Trophoblast cell (in vitro differentiated cells and primary cell): ENCODE data around the gene ODAD2.

Experiments used
- DNase-seq, 2 donors: peaks; one replicate each; pipeline ENCODE4 v3.0.0-alpha.2; 2016
- H2AFZ ChIP-seq: 2 replicates; pipeline ENCODE4 v1.6.1; 2013; ENCODE audit warnings: low read length, moderate library complexity, mild to moderate bottlenecking; ENCODE audit not compliant: insufficient read depth, poor library complexity
- H2AK5ac ChIP-seq: 2 replicates; pipeline ENCODE4 v1.6.1; 2013; ENCODE audit warnings: mild to moderate bottlenecking, low read length
- H2BK120ac ChIP-seq: 2 replicates; pipeline ENCODE4 v1.6.1; 2013; ENCODE audit warnings: low read length, mild to moderate bottlenecking, moderate library complexity; ENCODE audit not compliant: insufficient read depth, poor library complexity
- H2BK12ac ChIP-seq: 2 replicates; pipeline ENCODE4 v1.6.1; 2013; ENCODE audit warnings: mild to moderate bottlenecking, low read length, moderate library complexity
- H2BK5ac ChIP-seq: 2 replicates; pipeline ENCODE4 v1.6.1; 2013; ENCODE audit warnings: low read length, low read depth, moderate library complexity, mild to moderate bottlenecking; ENCODE audit not compliant: poor library complexity
- H3K14ac ChIP-seq: 2 replicates; pipeline ENCODE4 v1.6.1; 2013; ENCODE audit warnings: mild to moderate bottlenecking, low read length
- H3K18ac ChIP-seq: 2 replicates; pipeline ENCODE4 v1.6.1; 2013; ENCODE audit warnings: mild to moderate bottlenecking, low read length
- H3K23ac ChIP-seq: 2 replicates; pipeline ENCODE4 v1.6.1; 2013; ENCODE audit warnings: low read length
- H3K27ac ChIP-seq: 2 replicates; pipeline ENCODE4 v1.5.1; 2013; ENCODE audit warnings: low read depth, mild to moderate bottlenecking, inconsistent platforms, low read length, moderate library complexity
- H3K27me3 ChIP-seq: 2 replicates; pipeline ENCODE4 v1.6.1; 2013; ENCODE audit warnings: inconsistent platforms, mild to moderate bottlenecking, low read length, moderate library complexity; ENCODE audit not compliant: insufficient read depth
- H3K36me3 ChIP-seq, 2 experiments: 1 replicate in 1 of 2; 2 replicates in 1 of 2; pipeline ENCODE4 v1.6.1; 2013; ENCODE audit warnings: low read length in 2 of 2, mild to moderate bottlenecking in 2 of 2, moderate library complexity in 1 of 2; ENCODE audit not compliant: insufficient read depth in 2 of 2, control insufficient read depth in 1 of 2
- H3K4ac ChIP-seq: 2 replicates; pipeline ENCODE4 v1.6.1; 2013; ENCODE audit warnings: low read depth, mild to moderate bottlenecking, low read length, moderate library complexity
- H3K4me1 ChIP-seq, 2 experiments: 1 replicate in 1 of 2; 2 replicates in 1 of 2; pipeline ENCODE4 v1.6.1; 2013; ENCODE audit warnings: low read length in 2 of 2, mild to moderate bottlenecking in 2 of 2, moderate library complexity in 1 of 2; ENCODE audit not compliant: insufficient read depth in 2 of 2, control insufficient read depth in 1 of 2
- H3K4me2 ChIP-seq: 2 replicates; pipeline ENCODE4 v1.6.1; 2013; ENCODE audit warnings: inconsistent platforms, mild to moderate bottlenecking, low read length, moderate library complexity
- H3K4me3 ChIP-seq: 2 replicates; pipeline ENCODE4 v1.5.1; 2013; ENCODE audit warnings: mild to moderate bottlenecking, low read depth, low read length, inconsistent platforms
- H3K79me1 ChIP-seq: one replicate; pipeline ENCODE4 v1.6.1; 2013; ENCODE audit warnings: low read length
- H3K79me2 ChIP-seq: 2 replicates; pipeline ENCODE4 v1.6.1; 2013; ENCODE audit warnings: low read length, mild to moderate bottlenecking; ENCODE audit not compliant: control insufficient read depth, insufficient read depth, poor library complexity
- H3K9ac ChIP-seq: 2 replicates; pipeline ENCODE4 v1.6.1; 2013; ENCODE audit warnings: mild to moderate bottlenecking, low read length
- H3K9me3 ChIP-seq: 2 replicates; pipeline ENCODE4 v1.6.1; 2013; ENCODE audit warnings: low read depth, mild to moderate bottlenecking, control low read depth, inconsistent platforms, low read length; ENCODE audit not compliant: insufficient read depth
- H4K12ac ChIP-seq: 2 replicates; pipeline ENCODE4 v1.6.1; 2013; ENCODE audit warnings: low read depth, mild to moderate bottlenecking, low read length, moderate library complexity
- H4K8ac ChIP-seq: 2 replicates; pipeline ENCODE4 v1.6.1; 2013; ENCODE audit warnings: low read depth, mild to moderate bottlenecking, low read length, moderate library complexity
- H4K91ac ChIP-seq: one replicate; pipeline ENCODE4 v1.6.1; 2013; ENCODE audit warnings: low read depth, mild to moderate bottlenecking, low read length, moderate library complexity
- WGBS: extraction: QIAGEN DNeasy Blood & Tissue Kit; methylation state at CpG from one replicate; pipeline ENCODE4 v1.1.7; 2013; ENCODE audit warnings: missing lambda C conversion rate; ENCODE audit not compliant: insufficient read length, insufficient coverage; ENCODE audit errors: extremely low coverage; 5-methylcytosine and 5-hydroxymethylcytosine counted together

The ODAD2 gene

DNA sequence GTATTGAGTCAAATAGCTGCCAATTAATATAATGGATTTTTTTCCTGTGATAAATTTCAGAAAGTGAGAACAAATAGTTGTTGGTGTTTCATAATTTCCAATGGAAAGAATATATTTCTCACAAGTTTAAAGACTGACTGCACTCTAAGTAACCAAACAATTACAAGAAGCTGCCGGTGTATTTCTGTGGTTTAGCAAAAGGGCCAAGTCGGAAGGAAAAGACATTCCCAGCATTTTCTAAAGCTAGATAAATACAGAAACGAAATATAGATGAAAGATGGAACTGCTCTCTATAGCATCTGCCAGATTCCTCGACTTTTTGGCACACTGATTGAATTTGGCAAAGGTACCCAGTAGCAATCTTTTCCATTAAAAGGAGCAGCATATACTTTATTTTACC lies 160.5 kb downstream of the ODAD2 start:
- Histone ChIP-seq H2AFZ (no peak overlapping the region), H3K4me2 (no peak overlapping the region), H3K79me2 (no peaks in the 10 kb centered on the region), H4K12ac (no peak overlapping the region), H2BK12ac (no peak overlapping the region), H3K14ac (no peak overlapping the region), H3K4me1 (no peaks in the 10 kb centered on the region), H3K4ac (no peak overlapping the region), H4K91ac (no peak overlapping the region), H3K79me1 (no peaks in the 10 kb centered on the region), H2BK5ac (no peak overlapping the region), H3K9me3 (no peaks in the 10 kb centered on the region), H3K27ac (no peak overlapping the region), H3K4me3 (no peak overlapping the region), H3K23ac (no peak overlapping the region), H4K8ac (no peak overlapping the region), H3K9ac (no peak overlapping the region), H2BK120ac (no peak overlapping the region), H3K36me3 (no peaks in the 10 kb centered on the region), H2AK5ac (no peak overlapping the region), H3K27me3 (no peaks in the 10 kb centered on the region), H3K18ac (no peak overlapping the region)
- WGBS = no CpG with 5 or more reads among the region's 4 CpGs
- DNase-seq = no peak

DNA sequence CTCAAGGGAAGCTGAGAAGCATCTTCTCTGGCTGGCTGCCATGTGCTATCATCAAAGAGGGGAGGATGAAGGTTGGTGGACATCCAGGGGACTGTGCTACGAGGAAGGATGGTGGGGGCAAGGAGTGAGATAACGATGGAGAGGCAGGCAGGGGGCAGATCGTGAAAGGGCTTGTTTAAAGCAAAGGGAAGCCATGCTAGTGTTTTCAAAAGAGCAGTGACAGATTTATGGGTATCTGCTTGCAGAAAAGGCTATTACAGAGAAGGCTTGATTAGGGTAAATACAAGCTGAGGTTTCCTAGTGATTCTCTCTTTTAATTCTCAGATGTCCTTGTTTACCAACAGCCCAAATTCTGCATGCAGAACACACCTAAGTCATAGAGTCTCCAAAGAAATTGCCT lies 164.4 kb downstream of the ODAD2 start:
- Histone ChIP-seq H3K4me2 (no peak overlapping the region), H2AK5ac (no peak overlapping the region), H3K27me3 (no peaks in the 10 kb centered on the region), H3K14ac (no peak overlapping the region), H2BK120ac (no peak overlapping the region), H3K4ac (no peak overlapping the region), H4K12ac (no peak overlapping the region), H4K91ac (no peak overlapping the region), H3K9me3 (no peaks in the 10 kb centered on the region), H3K36me3 (no peaks in the 10 kb centered on the region), H2AFZ (no peak overlapping the region), H2BK5ac (no peak overlapping the region), H3K9ac (no peak overlapping the region), H4K8ac (no peak overlapping the region), H3K79me1 (no peaks in the 10 kb centered on the region), H3K23ac (no peak overlapping the region), H3K27ac (no peak overlapping the region), H3K79me2 (no peaks in the 10 kb centered on the region), H3K4me3 (no peak overlapping the region), H2BK12ac (no peak overlapping the region), H3K4me1 (no peaks in the 10 kb centered on the region), H3K18ac (no peak overlapping the region)
- WGBS = no CpG with 5 or more reads among the region's 3 CpGs
- DNase-seq = no peak

DNA sequence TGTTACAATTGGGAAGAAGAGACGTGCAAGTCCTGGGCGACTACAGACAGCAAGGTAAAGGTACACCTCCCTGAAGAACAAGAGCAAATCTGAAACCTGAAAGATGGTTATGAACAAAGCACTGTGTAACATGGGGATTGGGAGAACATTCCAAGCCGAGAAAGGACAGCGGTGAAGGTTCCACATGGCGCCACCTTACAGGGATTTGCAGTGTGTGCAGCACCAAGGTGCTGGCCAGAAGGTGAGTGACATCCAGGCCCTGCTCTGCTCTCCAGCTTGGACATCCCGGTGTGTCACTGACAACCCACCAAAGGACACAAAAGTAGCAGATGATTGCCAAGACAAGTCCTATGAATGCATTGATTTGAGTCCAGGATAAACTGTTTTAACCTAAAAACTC lies 165.1 kb downstream of the ODAD2 start:
- no peak for DNase-seq
- no CpG with 5 or more reads among the region's 6 CpGs for WGBS
- H3K4me3 ChIP-seq = no peak overlapping the region
- no peaks in the 10 kb centered on the region for H3K79me1 ChIP-seq
- H3K4me2 ChIP-seq = no peak overlapping the region
- H3K18ac ChIP-seq = no peak overlapping the region
- H2AK5ac ChIP-seq = no peak overlapping the region
- no peaks in the 10 kb centered on the region for H3K4me1 ChIP-seq
- no peak overlapping the region for H3K14ac ChIP-seq
- H3K4ac ChIP-seq = no peak overlapping the region
- H2BK120ac ChIP-seq = no peak overlapping the region
- no peak overlapping the region for H4K12ac ChIP-seq
- H3K79me2 ChIP-seq = no peaks in the 10 kb centered on the region
- H3K23ac ChIP-seq = no peak overlapping the region
- no peaks in the 10 kb centered on the region for H3K27me3 ChIP-seq
- H2BK5ac ChIP-seq = no peak overlapping the region
- H4K8ac ChIP-seq = no peak overlapping the region
- no peak overlapping the region for H3K9ac ChIP-seq
- no peak overlapping the region for H2BK12ac ChIP-seq
- no peaks in the 10 kb centered on the region for H3K9me3 ChIP-seq
- H2AFZ ChIP-seq = no peak overlapping the region
- H3K27ac ChIP-seq = no peak overlapping the region
- no peaks in the 10 kb centered on the region for H3K36me3 ChIP-seq
- H4K91ac ChIP-seq = no peak overlapping the region

DNA sequence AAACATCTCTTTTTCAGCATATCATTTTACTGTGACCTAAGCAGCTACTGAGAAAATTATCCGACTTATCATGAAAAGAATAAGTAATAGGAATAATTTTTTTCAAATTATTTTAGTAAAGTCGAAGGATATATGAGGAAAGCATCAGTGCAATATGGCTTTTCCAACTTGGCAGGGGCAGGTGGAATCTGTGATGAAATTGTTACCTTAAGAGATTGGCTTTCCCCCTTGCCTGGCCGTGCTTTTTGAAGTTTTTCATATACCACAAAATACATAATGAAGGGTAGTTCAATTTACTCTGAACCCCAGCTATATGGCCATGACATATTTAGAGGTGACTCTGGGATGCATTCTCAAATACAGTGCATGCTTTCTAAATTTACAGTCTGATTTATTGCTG lies 166.1 kb downstream of the ODAD2 start:
- H3K9me3 ChIP-seq = no peaks in the 10 kb centered on the region
- no peak overlapping the region for H3K4me2 ChIP-seq
- H2BK5ac ChIP-seq = no peak overlapping the region
- no peaks in the 10 kb centered on the region for H3K4me1 ChIP-seq
- no peak overlapping the region for H3K27ac ChIP-seq
- H3K36me3 ChIP-seq = no peaks in the 10 kb centered on the region
- H3K9ac ChIP-seq = no peak overlapping the region
- no peaks in the 10 kb centered on the region for H3K79me1 ChIP-seq
- no peak for DNase-seq
- H3K4ac ChIP-seq = no peak overlapping the region
- H3K18ac ChIP-seq = no peak overlapping the region
- no peaks in the 10 kb centered on the region for H3K27me3 ChIP-seq
- WGBS = 100% methylated on average over 1 of the region's 3 CpGs
- H2BK120ac ChIP-seq = no peak overlapping the region
- H4K12ac ChIP-seq = no peak overlapping the region
- no peak overlapping the region for H3K14ac ChIP-seq
- H3K4me3 ChIP-seq = no peak overlapping the region
- H2AFZ ChIP-seq = no peak overlapping the region
- H2AK5ac ChIP-seq = no peak overlapping the region
- no peaks in the 10 kb centered on the region for H3K79me2 ChIP-seq
- H3K23ac ChIP-seq = no peak overlapping the region
- no peak overlapping the region for H4K8ac ChIP-seq
- no peak overlapping the region for H4K91ac ChIP-seq
- no peak overlapping the region for H2BK12ac ChIP-seq
